Glutamatergic neuron (in vitro differentiated cells): ENCODE measurements around the gene FAM83D. TPM values are rescaled to one million over a fixed set of nuclear protein-coding genes. Genes with fewer than 3 reads are reported as not detected.

Experiments used
- DNase-seq: peaks from one replicate; pipeline ENCODE4 v3.0.0; 2022
- H3K27ac Mint-ChIP-seq: one replicate; pipeline ENCODE4 v1.8.0; 2020; ENCODE audit warnings: mild to moderate bottlenecking, mixed read lengths, inconsistent platforms; ENCODE audit not compliant: unreplicated experiment
- H3K27me3 Mint-ChIP-seq: one replicate; pipeline ENCODE4 v1.8.0; 2020; ENCODE audit warnings: mild to moderate bottlenecking, moderate library complexity, mixed read lengths, inconsistent platforms; ENCODE audit not compliant: unreplicated experiment
- H3K36me3 Mint-ChIP-seq: one replicate; pipeline ENCODE4 v1.8.0; 2020; ENCODE audit warnings: mild to moderate bottlenecking, mixed read lengths, inconsistent platforms; ENCODE audit not compliant: unreplicated experiment
- H3K4me1 Mint-ChIP-seq: one replicate; pipeline ENCODE4 v1.8.0; 2020; ENCODE audit warnings: mild to moderate bottlenecking, low read depth, mixed read lengths, inconsistent platforms; ENCODE audit not compliant: unreplicated experiment
- H3K4me3 Mint-ChIP-seq: one replicate; pipeline ENCODE4 v1.8.0; 2020; ENCODE audit warnings: mild to moderate bottlenecking, mixed read lengths, inconsistent platforms; ENCODE audit not compliant: unreplicated experiment
- H3K9me3 Mint-ChIP-seq: one replicate; pipeline ENCODE4 v1.8.0; 2020; ENCODE audit warnings: mild to moderate bottlenecking, moderate library complexity, mixed read lengths, inconsistent platforms; ENCODE audit not compliant: unreplicated experiment
- CTCF ChIP-seq: fragments of 200-600 bp; sonication (generic); IDR thresholded peaks from one replicate; pipeline ENCODE4 v1.5.0; 2021; ENCODE audit not compliant: partially characterized antibody, unreplicated experiment
- total RNA-seq: library from RNA; stranded (reverse); fragmentation: NEBNext Ultra II Directional; extraction: Animal tissue kit (Norgen Biotek cat#: 25700); gene quantifications from one replicate; pipeline ENCODE4 v1.2.1, GENCODE V29; 2021; ENCODE audit not compliant: unreplicated experiment

The FAM83D gene
- total RNA-seq, 1 donor from 2014 or later: 4.9 TPM

- Mint-ChIP-seq H3K4me1 (peaks cover 29% of the 10 kb centered on the region), H3K27me3 (peaks cover 6% of the 10 kb centered on the region), H3K36me3 (no peaks in the 10 kb centered on the region), H3K9me3 (peaks cover 14% of the 10 kb centered on the region), H3K4me3 (no peak overlapping the region), H3K27ac (no peak overlapping the region)
- no peak for TF ChIP-seq CTCF
- no peak for DNase-seq
Measured at GRCh38 chr20:38885357-38885756, 40.9 kb upstream of the FAM83D start.

- peaks cover 3% of the 10 kb centered on the region for H3K27me3 Mint-ChIP-seq
- H3K4me3 Mint-ChIP-seq: no peak overlapping the region
- peaks cover 14% of the 10 kb centered on the region for H3K4me1 Mint-ChIP-seq
- peaks cover 3% of the 10 kb centered on the region for H3K9me3 Mint-ChIP-seq
- H3K36me3 Mint-ChIP-seq: no peaks in the 10 kb centered on the region
- no peak for DNase-seq
- no peak overlapping the region for H3K27ac Mint-ChIP-seq
- no peak for TF ChIP-seq CTCF
Measured at GRCh38 chr20:38888059-38888831, 38.0 kb upstream of the FAM83D start.

- Mint-ChIP-seq H3K4me3 (no peak overlapping the region), H3K9me3 (peaks cover 2% of the 10 kb centered on the region), H3K4me1 (peaks cover 9% of the 10 kb centered on the region), H3K27me3 (peaks cover 1% of the 10 kb centered on the region), H3K36me3 (no peaks in the 10 kb centered on the region), H3K27ac (no peak overlapping the region)
- no peak for TF ChIP-seq CTCF
- DNase-seq: no peak
Measured at GRCh38 chr20:38889050-38889449, 37.2 kb upstream of the FAM83D start.

GRCh38 chr20:38889792-38890496 is 36.3 kb upstream of the FAM83D start:
- no peak for TF ChIP-seq CTCF
- peak overlapping the region; percentile 8 for H3K27ac Mint-ChIP-seq
- peaks cover 5% of the 10 kb centered on the region for H3K27me3 Mint-ChIP-seq
- DNase-seq: no peak
- peaks cover 6% of the 10 kb centered on the region for H3K9me3 Mint-ChIP-seq
- H3K4me1 Mint-ChIP-seq: peaks cover 15% of the 10 kb centered on the region
- no peaks in the 10 kb centered on the region for H3K36me3 Mint-ChIP-seq
- H3K4me3 Mint-ChIP-seq: no peak overlapping the region

DNA sequence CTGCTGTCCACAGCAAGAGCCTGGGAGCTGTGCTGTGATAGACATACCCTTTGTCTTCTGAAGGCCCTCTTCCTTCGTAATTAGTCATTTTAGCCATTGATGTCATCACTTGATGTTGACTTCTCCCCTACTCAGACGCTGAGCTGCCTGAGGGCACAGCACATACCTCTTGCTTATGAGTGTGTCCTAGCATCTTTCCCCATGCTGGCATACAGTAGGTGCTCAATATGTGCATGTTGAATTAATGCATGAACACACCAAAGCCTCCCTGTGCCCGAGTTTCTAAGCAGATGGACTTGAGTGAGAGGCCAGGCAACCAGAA is 35.8 kb upstream of the FAM83D start:
- Mint-ChIP-seq H3K4me1 (peaks cover 13% of the 10 kb centered on the region), H3K4me3 (no peak overlapping the region), H3K36me3 (no peaks in the 10 kb centered on the region), H3K27me3 (peaks cover 5% of the 10 kb centered on the region), H3K27ac (peak overlapping the region; percentile 8), H3K9me3 (peaks cover 6% of the 10 kb centered on the region)
- DNase-seq: no peak
- TF ChIP-seq CTCF: no peak
